ENCODE data around the gene ZSCAN22. TPM values are rescaled to one million over a fixed set of nuclear protein-coding genes. Genes with fewer than 3 reads are reported as not detected.

Gene ZSCAN22
- total RNA-seq, 1 experiment from 2014 or later: 3.2 TPM

- TF ChIP-seq PRDM15 (CRISPR knock-in tag; IDR thresholded peaks at IDR 0.05): 0 out of 2 replicates have a peak, but pooled peaks have one; percentile 8
- TF ChIP-seq CBFB (CRISPR knock-in tag; IDR thresholded peaks at IDR 0.05; ENCODE audit: low read depth): no peak; the same call in 1 of the 2 replicates
- no peak for TF ChIP-seq E2F1 (CRISPR knock-in tag; IDR thresholded peaks at IDR 0.05)
- 0 out of 2 replicates have a peak, but pooled peaks have one; percentile 33 for TF ChIP-seq NFYB (CRISPR knock-in tag; conservative IDR thresholded peaks at IDR 0.05; ENCODE audit: low read depth)
- peak; percentile 78 for TF ChIP-seq NFE2L1 (CRISPR knock-in tag; IDR thresholded peaks at IDR 0.05)
- no peak for TF ChIP-seq CDX4 (CRISPR knock-in tag; IDR thresholded peaks at IDR 0.05; ENCODE audit: borderline replicate concordance)
- TF ChIP-seq CREM (CRISPR knock-in tag; IDR thresholded peaks at IDR 0.05): peak; percentile 90
- no peak for TF ChIP-seq NR3C1 (CRISPR knock-in tag; conservative IDR thresholded peaks at IDR 0.05; ENCODE audit: low read depth)
- peak; percentile 85; the same call in 1 of the 2 replicates for TF ChIP-seq TCF7 (CRISPR knock-in tag; IDR thresholded peaks at IDR 0.05; ENCODE audit: low read depth)
- peak; percentile 44; the same call in 1 of the 2 replicates for TF ChIP-seq USF1 (CRISPR knock-in tag; IDR thresholded peaks at IDR 0.05)
- TF ChIP-seq ZBTB43 (CRISPR knock-in tag; IDR thresholded peaks at IDR 0.05): peak; percentile 96
- TF ChIP-seq ARID4B (CRISPR knock-in tag; IDR thresholded peaks at IDR 0.05; ENCODE audit: borderline replicate concordance): peak; percentile 95
- peak; percentile 94 for TF ChIP-seq FOXK1 (CRISPR knock-in tag; IDR thresholded peaks at IDR 0.05)
- no peak for TF ChIP-seq FOXJ3 (CRISPR knock-in tag; IDR thresholded peaks at IDR 0.05; ENCODE audit: borderline replicate concordance)
- TF ChIP-seq ETV6 (CRISPR knock-in tag; IDR thresholded peaks at IDR 0.05): peak; percentile 78; the same call in 1 of the 2 replicates
- no peak for TF ChIP-seq ELF4 (CRISPR knock-in tag; IDR thresholded peaks at IDR 0.05; ENCODE audit: low read depth)
- TF ChIP-seq NR1H2 (CRISPR knock-in tag; IDR thresholded peaks at IDR 0.05): no peak
- peak; percentile 38; the same call in 1 of the 2 replicates for TF ChIP-seq ZNF121 (CRISPR knock-in tag; IDR thresholded peaks at IDR 0.05)
- peak; percentile 62; the same call in 1 of the 2 replicates for TF ChIP-seq ESRRA (CRISPR knock-in tag; IDR thresholded peaks at IDR 0.05; ENCODE audit: borderline replicate concordance)
- TF ChIP-seq IRF1 (CRISPR knock-in tag; IDR thresholded peaks at IDR 0.05): 0 out of 2 replicates have a peak, but pooled peaks have one; percentile 21
- peak; percentile 78 for TF ChIP-seq SP1 (CRISPR knock-in tag; conservative IDR thresholded peaks at IDR 0.05)
- TF ChIP-seq E2F4 (CRISPR knock-in tag; IDR thresholded peaks at IDR 0.05; ENCODE audit: borderline replicate concordance, low read depth): peak; percentile 74
- no peak for TF ChIP-seq ZBTB21 (CRISPR knock-in tag; IDR thresholded peaks at IDR 0.05; ENCODE audit: borderline replicate concordance)
- no peak for TF ChIP-seq TEAD4 (CRISPR knock-in tag; IDR thresholded peaks at IDR 0.05)
These were observed at the start of gene ZSCAN22 (continued) for GRCh38 chr19:58326914-58327726.
